Suprapubic skin (tissue), 4 donors: ENCODE data around the gene TAGLN2. TPM values are rescaled to one million over a fixed set of nuclear protein-coding genes. Genes with fewer than 3 reads are reported as not detected.
A peak's percentile ranks its signal among the peaks of the same experiment; 100 is the strongest.

Experiments
- DNase-seq, 2 donors: peaks; one replicate each; pipeline ENCODE4 v3.0.0-alpha.2; 2019; ENCODE audit warnings: low spot score in 2 of 2
- H3K27ac ChIP-seq: fragments of 200-600 bp; sonication (generic); one replicate; pipeline ENCODE4 v1.5.1; 2019
- H3K27me3 ChIP-seq: fragments of 200-600 bp; sonication (generic); one replicate; pipeline ENCODE4 v1.5.1; 2019
- H3K36me3 ChIP-seq: fragments of 200-600 bp; sonication (generic); one replicate; pipeline ENCODE4 v1.5.1; 2019
- H3K4me1 ChIP-seq: fragments of 200-600 bp; sonication (generic); one replicate; pipeline ENCODE4 v1.5.1; 2019
- H3K4me3 ChIP-seq: fragments of 200-600 bp; sonication (generic); one replicate; pipeline ENCODE4 v1.5.1; 2019; ENCODE audit warnings: mild to moderate bottlenecking
- H3K9me3 ChIP-seq: fragments of 200-600 bp; sonication (generic); one replicate; pipeline ENCODE4 v1.5.1; 2019
- CTCF ChIP-seq, 2 donors: fragments of 200-600 bp in 1 of 2; fragments of 450-650 bp in 1 of 2; sonication (generic) in 1 of 2; IDR thresholded peaks; one replicate each; pipeline ENCODE4 v1.5.1; 2016 to 2019; ENCODE audit warnings: antibody characterized with exemption in 2 of 2, mild to moderate bottlenecking in 1 of 2, moderate library complexity in 1 of 2
- EP300 ChIP-seq: sonication (generic); formaldehyde crosslinking; IDR thresholded peaks from one replicate; pipeline ENCODE4 v1.6.1; 2017; ENCODE audit warnings: antibody characterized with exemption
- POLR2A ChIP-seq, 2 donors: fragments of 450-650 bp; IDR thresholded peaks; one replicate each; pipeline ENCODE4 v1.6.1; 2017; ENCODE audit warnings: antibody characterized with exemption in 2 of 2, mild to moderate bottlenecking in 2 of 2, moderate library complexity in 2 of 2
- POLR2AphosphoS5 ChIP-seq, 3 donors: sonication (generic); formaldehyde crosslinking; IDR thresholded peaks; one replicate each; pipeline ENCODE4 v1.6.1; 2017; ENCODE audit warnings: antibody characterized with exemption in 3 of 3
- WGBS: methylation state at CpG from one replicate; pipeline ENCODE4 v1.1.5; 2018; 5-methylcytosine and 5-hydroxymethylcytosine counted together
- total RNA-seq, 4 donors: library from RNA; depleted of rRNA; stranded (reverse); fragments of >200 nt; gene quantifications; one replicate each; pipeline ENCODE4 v1.1.0, GENCODE V29; 2016

The TAGLN2 gene
- total RNA-seq, 4 donors from 2014 or later: 281 to 427 (median 338) TPM

DNA sequence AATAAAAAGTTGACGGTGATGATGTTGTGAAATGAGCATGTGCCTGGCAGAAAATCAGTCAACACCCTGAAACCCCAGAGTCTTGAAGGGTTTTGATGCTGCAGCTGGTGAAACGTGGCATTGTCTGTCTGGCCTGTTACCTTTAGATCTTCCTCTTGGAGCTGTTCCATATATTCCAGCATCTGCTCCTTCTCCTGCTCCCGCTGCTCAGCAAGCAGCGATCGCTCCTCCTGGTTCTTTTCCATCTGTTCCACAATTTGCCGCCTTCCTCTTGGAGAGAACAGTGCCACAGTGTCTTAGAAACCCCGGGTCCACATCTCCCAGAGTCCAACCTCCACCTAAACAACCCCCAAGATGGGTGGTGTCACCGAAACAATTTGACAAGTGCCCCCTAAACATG is 41.0 kb downstream of the TAGLN2 start:
- peaks cover 16% of the 10 kb centered on the region for H3K4me1 ChIP-seq
- H3K9me3 ChIP-seq: no peaks in the 10 kb centered on the region
- H3K27me3 ChIP-seq: no peaks in the 10 kb centered on the region
- no peak overlapping the region for H3K27ac ChIP-seq
- H3K36me3 ChIP-seq: no peaks in the 10 kb centered on the region
- no peak for DNase-seq
- WGBS: 70% methylated on average over 8 of the region's 8 CpGs
- no peak overlapping the region for H3K4me3 ChIP-seq
- TF ChIP-seq POLR2AphosphoS5 (IDR thresholded peaks at IDR 0.05) (no peak), CTCF (IDR thresholded peaks at IDR 0.05) (no peak), EP300 (no peak), POLR2A (IDR thresholded peaks at IDR 0.05) (no peak)

DNA sequence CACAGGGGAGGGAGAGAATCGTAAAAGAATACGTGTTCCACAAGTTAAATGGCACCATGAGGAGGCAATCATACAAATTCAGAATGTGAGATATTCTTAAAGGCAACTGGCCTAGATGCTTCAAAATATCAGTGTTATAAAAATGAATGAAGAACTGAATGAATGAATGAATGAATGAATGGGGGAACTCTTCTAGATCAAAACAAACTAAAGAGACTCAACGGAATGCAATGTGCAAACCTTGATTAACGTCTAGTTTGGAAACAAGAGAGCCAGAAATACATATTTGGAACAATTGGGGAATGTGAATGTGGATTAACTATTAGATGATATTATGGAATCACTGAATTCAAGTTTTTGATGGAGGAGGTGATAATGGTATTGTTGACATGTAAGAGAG is 42.2 kb downstream of the TAGLN2 start:
- H3K36me3 ChIP-seq: no peaks in the 10 kb centered on the region

DNA sequence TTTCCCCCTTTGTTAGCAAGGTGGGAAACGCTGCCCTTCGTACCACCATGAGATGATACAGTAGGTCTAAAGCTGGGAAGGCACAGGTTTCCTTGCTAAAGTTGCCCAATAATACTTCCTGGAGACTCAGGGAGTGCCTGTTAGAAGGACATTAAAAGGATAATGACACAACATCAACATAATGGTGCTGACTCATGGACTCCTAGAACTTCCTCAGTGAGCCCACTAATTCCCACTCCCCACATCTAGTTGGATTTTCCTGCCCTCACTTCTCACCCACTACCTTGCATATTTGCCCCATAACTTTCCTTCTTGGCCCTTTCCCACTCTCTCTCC is 42.8 kb downstream of the TAGLN2 start:
- H3K36me3 ChIP-seq: no peaks in the 10 kb centered on the region
- WGBS: 80% methylated on average over 2 of the region's 2 CpGs
- H3K27ac ChIP-seq: peak overlapping the region; percentile 24
- no peaks in the 10 kb centered on the region for H3K27me3 ChIP-seq
- no peak for TF ChIP-seq POLR2AphosphoS5 (IDR thresholded peaks at IDR 0.05)
- no peak for TF ChIP-seq CTCF (IDR thresholded peaks at IDR 0.05)
- TF ChIP-seq EP300: no peak
- no peak for TF ChIP-seq POLR2A (IDR thresholded peaks at IDR 0.05)
- no peaks in the 10 kb centered on the region for H3K9me3 ChIP-seq
- peaks cover 16% of the 10 kb centered on the region for H3K4me1 ChIP-seq
- DNase-seq: no peak
- H3K4me3 ChIP-seq: no peak overlapping the region

More for the DNA sequence above, 42.2 kb downstream of the TAGLN2 start:
- no peaks in the 10 kb centered on the region for H3K9me3 ChIP-seq
- no peaks in the 10 kb centered on the region for H3K27me3 ChIP-seq
- peaks cover 16% of the 10 kb centered on the region for H3K4me1 ChIP-seq
- no peak overlapping the region for H3K4me3 ChIP-seq
- DNase-seq: no peak
- TF ChIP-seq POLR2AphosphoS5 (IDR thresholded peaks at IDR 0.05) (no peak), POLR2A (IDR thresholded peaks at IDR 0.05) (no peak), EP300 (no peak), CTCF (IDR thresholded peaks at IDR 0.05) (no peak)
- 70% methylated on average over 4 of the region's 4 CpGs for WGBS
- no peak overlapping the region for H3K27ac ChIP-seq

DNA sequence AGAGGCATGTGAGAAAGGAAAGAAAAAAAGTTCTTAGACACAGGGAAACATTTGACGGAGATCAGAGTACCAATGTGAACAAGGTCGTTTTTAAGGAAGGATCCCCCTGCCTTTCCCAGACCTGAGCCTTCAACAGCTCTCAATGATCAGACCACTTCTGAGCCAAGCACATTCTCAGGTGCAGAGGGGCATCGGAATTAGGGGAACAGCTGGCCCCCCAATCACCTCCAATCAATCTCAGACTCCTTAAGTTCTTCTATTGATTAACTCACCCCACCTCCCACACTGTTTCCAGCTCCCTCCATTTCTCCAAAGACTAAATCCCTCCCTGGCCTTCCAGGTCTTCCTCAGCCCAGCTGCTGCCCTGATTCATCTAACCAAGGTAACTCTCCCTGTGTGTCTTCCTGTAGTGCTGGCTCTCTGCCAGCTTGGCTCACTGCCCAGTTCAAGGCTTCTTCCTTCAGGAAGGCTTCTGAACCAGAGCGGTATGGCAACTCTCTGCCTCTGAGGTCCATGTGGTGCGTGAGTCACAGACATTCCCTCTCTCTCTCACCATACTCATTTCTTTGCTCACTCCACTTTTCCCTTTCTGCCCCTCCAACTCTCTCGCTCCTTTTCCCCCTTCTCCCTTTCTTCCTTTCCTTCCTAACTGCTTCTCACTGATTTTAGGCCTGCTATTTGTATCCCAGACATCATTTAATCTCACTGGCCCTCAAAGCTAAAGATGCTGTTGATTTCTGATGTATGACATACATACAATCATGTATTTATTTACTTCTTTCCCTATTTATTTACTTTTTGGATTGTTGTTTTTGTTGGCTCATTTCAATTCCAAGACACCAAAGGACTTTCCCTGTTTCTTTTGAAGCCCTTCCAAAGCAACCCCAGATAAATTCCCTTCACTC is 43.4 kb downstream of the TAGLN2 start:
- H3K4me3 ChIP-seq: no peak overlapping the region
- peak in 1 of 3 donors; percentile 67 for TF ChIP-seq POLR2AphosphoS5 (IDR thresholded peaks at IDR 0.05)
- TF ChIP-seq POLR2A (IDR thresholded peaks at IDR 0.05): no peak
- H3K27me3 ChIP-seq: no peaks in the 10 kb centered on the region
- H3K36me3 ChIP-seq: no peaks in the 10 kb centered on the region
- H3K4me1 ChIP-seq: peaks cover 16% of the 10 kb centered on the region
- peak; percentile 91 to 92 for DNase-seq
- no peaks in the 10 kb centered on the region for H3K9me3 ChIP-seq
- peak overlapping the region; percentile 24 for H3K27ac ChIP-seq
- WGBS: 47% methylated on average over 6 of the region's 6 CpGs

- no peak for TF ChIP-seq POLR2A (IDR thresholded peaks at IDR 0.05)
- TF ChIP-seq CTCF (IDR thresholded peaks at IDR 0.05): no peak
- TF ChIP-seq EP300: no peak
- no peak for TF ChIP-seq POLR2AphosphoS5 (IDR thresholded peaks at IDR 0.05)
- Histone ChIP-seq H3K27me3 (no peaks in the 10 kb centered on the region), H3K4me1 (peaks cover 16% of the 10 kb centered on the region), H3K27ac (no peak overlapping the region), H3K4me3 (no peak overlapping the region), H3K36me3 (no peaks in the 10 kb centered on the region), H3K9me3 (no peaks in the 10 kb centered on the region)
- 72% methylated on average over 3 of the region's 3 CpGs for WGBS
- DNase-seq: no peak
Observed at GRCh38 chr1:159880430-159880829, 44.9 kb downstream of the TAGLN2 start.
